Measurements from ENCODE around the gene SPEG. TPM values are rescaled to one million over a fixed set of nuclear protein-coding genes. Genes with fewer than 3 reads are reported as not detected.

SPEG gene
- total and polyA plus RNA-seq, 10 donors, result 0.74 to 8.2 (median 3.7) TPM

- no peak for DNase-seq
- Histone ChIP-seq H3K27me3 (replicated peaks in 1 of 7) (peaks cover 0 to 21% (median 6%) of the 10 kb centered on the region in 7 donors), H3K9me3 (no peaks in the 10 kb centered on the region), H3K4me1 (no peaks in the 10 kb centered on the region), H3K36me3 (no peaks in the 10 kb centered on the region), H3K27ac (no peak overlapping the region), H3K4me3 (no peak overlapping the region)
- intact Hi-C loops (cut with DNase I; ENCODE audit: low total_unique reads), result no loop called here
- TF ChIP-seq POLR2A (IDR thresholded peaks at IDR 0.05), result no peak
- no peak for TF ChIP-seq CTCF (IDR thresholded peaks at IDR 0.05 in 8 of 11, conservative IDR thresholded peaks at IDR 0.05 in 3 of 11)
- no peak for TF ChIP-seq POLR2AphosphoS5 (IDR thresholded peaks at IDR 0.05)
- WGBS, 5 donors, result 72 to 94% (median 91%) methylated on average over 7 of the region's 7 CpGs
These were observed 8.0 kb upstream of the SPEG start for GRCh38 chr2:219426534-219427136.

GRCh38 chr2:219428469-219428868 is 6.2 kb upstream of the SPEG start:
- H3K27ac ChIP-seq, result no peak overlapping the region
- H3K9me3 ChIP-seq, result no peaks in the 10 kb centered on the region
- H3K4me3 ChIP-seq, result no peak overlapping the region
- TF ChIP-seq CTCF (IDR thresholded peaks at IDR 0.05 in 8 of 11, conservative IDR thresholded peaks at IDR 0.05 in 3 of 11), result no peak
- no peak for TF ChIP-seq POLR2A (IDR thresholded peaks at IDR 0.05)
- no peak for TF ChIP-seq POLR2AphosphoS5 (IDR thresholded peaks at IDR 0.05)
- no peaks in the 10 kb centered on the region for H3K36me3 ChIP-seq
- intact Hi-C loops (cut with DNase I; ENCODE audit: low total_unique reads), result no loop called here
- peaks cover 0 to 27% (median 6%) of the 10 kb centered on the region in 7 donors for H3K27me3 ChIP-seq (replicated peaks in 1 of 7)
- no peaks in the 10 kb centered on the region for H3K4me1 ChIP-seq
- DNase-seq, result no peak

- H3K36me3 ChIP-seq, result no peaks in the 10 kb centered on the region
- TF ChIP-seq CTCF (IDR thresholded peaks at IDR 0.05 in 8 of 11, conservative IDR thresholded peaks at IDR 0.05 in 3 of 11), result no peak
- TF ChIP-seq POLR2AphosphoS5 (IDR thresholded peaks at IDR 0.05), result no peak
- TF ChIP-seq POLR2A (IDR thresholded peaks at IDR 0.05), result no peak
- no peak overlapping the region for H3K27ac ChIP-seq
- DNase-seq, result no peak
- intact Hi-C loops (cut with DNase I; ENCODE audit: low total_unique reads), result no loop called here
- no peaks in the 10 kb centered on the region for H3K9me3 ChIP-seq
- peaks cover 4 to 8% (median 6%) of the 10 kb centered on the region in 6 donors for H3K4me1 ChIP-seq
- peaks cover 2 to 42% (median 18%) of the 10 kb centered on the region in 7 donors for H3K27me3 ChIP-seq (replicated peaks in 1 of 7)
- 83 to 91% (median 88%) methylated on average over 7 of the region's 7 CpGs for WGBS, 5 donors
- H3K4me3 ChIP-seq, result no peak overlapping the region
These were observed 4.6 kb upstream of the SPEG start for GRCh38 chr2:219429958-219430606.
